SK-N-SH treated with all-trans-retinoic acid at 6 μM for 48 hours (cell line): ENCODE data around the gene DGKE.

Experiments used
- ATAC-seq: fragments of 200-7000 bp; cut with Tn5 transposase; 3 replicates; pipeline ENCODE4 v1.9.1; 2020; ENCODE audit warnings: mild to moderate bottlenecking, moderate library complexity
- CSDC2 ChIP-seq: fragments of 250-450 bp; sonication (Bioruptor Pico); IDR thresholded peaks from 2 replicates; pipeline ENCODE4 v1.5.0; 2020; ENCODE audit warnings: mild to moderate bottlenecking, moderate library complexity
- CSRNP3 ChIP-seq: fragments of 250-450 bp; sonication (Bioruptor Pico); IDR thresholded peaks from 2 replicates; pipeline ENCODE4 v1.5.1; 2021; ENCODE audit warnings: mild to moderate bottlenecking, moderate library complexity
- ESRRG ChIP-seq: fragments of 250-450 bp; sonication (Bioruptor Pico); IDR thresholded peaks from 2 replicates; pipeline ENCODE4 v1.6.1; 2021; ENCODE audit warnings: mild to moderate bottlenecking
- GLIS3 ChIP-seq: fragments of 250-450 bp; sonication (Bioruptor Pico); IDR thresholded peaks from 2 replicates; pipeline ENCODE4 v1.5.0; 2020; ENCODE audit warnings: mild to moderate bottlenecking, moderate library complexity
- POU6F1 ChIP-seq: fragments of 250-450 bp; sonication (Bioruptor Pico); IDR thresholded peaks from 2 replicates; pipeline ENCODE4 v1.8.0; 2021; ENCODE audit warnings: low read depth, mild to moderate bottlenecking, moderate library complexity, borderline replicate concordance
- PPARA ChIP-seq: fragments of 250-450 bp; sonication (Bioruptor Pico); IDR thresholded peaks from 2 replicates; pipeline ENCODE4 v1.5.0; 2020; ENCODE audit warnings: mild to moderate bottlenecking, borderline replicate concordance
- SNAI2 ChIP-seq: fragments of 250-450 bp; sonication (Bioruptor Pico); IDR thresholded peaks from 2 replicates; pipeline ENCODE4 v1.5.0; 2020; ENCODE audit warnings: mild to moderate bottlenecking, moderate library complexity
- TCF4 ChIP-seq: fragments of 250-450 bp; sonication (Bioruptor Pico); IDR thresholded peaks from 2 replicates; pipeline ENCODE4 v1.8.0; 2021; ENCODE audit warnings: mild to moderate bottlenecking, moderate library complexity, borderline replicate concordance
- TOX ChIP-seq: fragments of 250-450 bp; sonication (Bioruptor Pico); IDR thresholded peaks from 2 replicates; pipeline ENCODE4 v1.8.0; 2021; ENCODE audit warnings: mild to moderate bottlenecking, moderate library complexity, borderline replicate concordance
- ZC3H10 ChIP-seq: fragments of 250-450 bp; sonication (Bioruptor Pico); IDR thresholded peaks from 2 replicates; pipeline ENCODE4 v1.5.1; 2021; ENCODE audit warnings: mild to moderate bottlenecking, moderate library complexity
- ZFP30 ChIP-seq: fragments of 450-650 bp; formaldehyde crosslinking; IDR thresholded peaks from 2 replicates; pipeline ENCODE4 v1.5.0; 2022; ENCODE audit warnings: mild to moderate bottlenecking, moderate library complexity
- ZNF565 ChIP-seq: fragments of 450-650 bp; formaldehyde crosslinking; conservative IDR thresholded peaks from 2 replicates; pipeline ENCODE4 v1.5.0; 2020; ENCODE audit warnings: low read depth, mild to moderate bottlenecking, moderate library complexity
- ZNF8 ChIP-seq: fragments of 450-650 bp; formaldehyde crosslinking; IDR thresholded peaks from 2 replicates; pipeline ENCODE4 v1.5.0; 2020; ENCODE audit warnings: mild to moderate bottlenecking, moderate library complexity
- TF ChIP-seq, protein P1 (sequence below): fragments of 250-450 bp; sonication (Bioruptor Pico); IDR thresholded peaks from 2 replicates; pipeline ENCODE4 v1.5.0; 2020; ENCODE audit warnings: mild to moderate bottlenecking, moderate library complexity
- TF ChIP-seq, protein P2 (sequence below): fragments of 250-450 bp; sonication (Bioruptor Pico); IDR thresholded peaks from 2 replicates; pipeline ENCODE4 v1.8.0; 2020; ENCODE audit warnings: mild to moderate bottlenecking, moderate library complexity, borderline replicate concordance

DGKE gene

DNA sequence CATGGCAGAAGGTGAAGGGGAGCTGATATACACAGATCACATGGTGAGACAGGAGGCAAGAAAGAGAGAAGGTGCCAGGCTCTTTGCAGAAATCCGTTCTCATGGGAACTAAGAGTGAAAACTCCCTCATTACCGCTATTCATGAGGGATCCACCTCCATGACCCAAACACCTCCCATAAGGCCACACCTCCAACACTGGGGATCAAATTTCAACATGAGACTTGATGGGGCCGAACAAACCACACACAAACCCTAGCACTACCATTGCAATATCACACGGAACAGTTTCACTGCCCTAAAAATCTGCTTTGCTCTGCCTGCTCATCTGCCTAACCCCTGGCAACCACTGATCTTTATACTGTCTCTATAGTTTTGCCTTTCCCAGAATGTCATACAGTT is 35.0 kb upstream of the DGKE start (continued):
- TF ChIP-seq, protein P1, sequence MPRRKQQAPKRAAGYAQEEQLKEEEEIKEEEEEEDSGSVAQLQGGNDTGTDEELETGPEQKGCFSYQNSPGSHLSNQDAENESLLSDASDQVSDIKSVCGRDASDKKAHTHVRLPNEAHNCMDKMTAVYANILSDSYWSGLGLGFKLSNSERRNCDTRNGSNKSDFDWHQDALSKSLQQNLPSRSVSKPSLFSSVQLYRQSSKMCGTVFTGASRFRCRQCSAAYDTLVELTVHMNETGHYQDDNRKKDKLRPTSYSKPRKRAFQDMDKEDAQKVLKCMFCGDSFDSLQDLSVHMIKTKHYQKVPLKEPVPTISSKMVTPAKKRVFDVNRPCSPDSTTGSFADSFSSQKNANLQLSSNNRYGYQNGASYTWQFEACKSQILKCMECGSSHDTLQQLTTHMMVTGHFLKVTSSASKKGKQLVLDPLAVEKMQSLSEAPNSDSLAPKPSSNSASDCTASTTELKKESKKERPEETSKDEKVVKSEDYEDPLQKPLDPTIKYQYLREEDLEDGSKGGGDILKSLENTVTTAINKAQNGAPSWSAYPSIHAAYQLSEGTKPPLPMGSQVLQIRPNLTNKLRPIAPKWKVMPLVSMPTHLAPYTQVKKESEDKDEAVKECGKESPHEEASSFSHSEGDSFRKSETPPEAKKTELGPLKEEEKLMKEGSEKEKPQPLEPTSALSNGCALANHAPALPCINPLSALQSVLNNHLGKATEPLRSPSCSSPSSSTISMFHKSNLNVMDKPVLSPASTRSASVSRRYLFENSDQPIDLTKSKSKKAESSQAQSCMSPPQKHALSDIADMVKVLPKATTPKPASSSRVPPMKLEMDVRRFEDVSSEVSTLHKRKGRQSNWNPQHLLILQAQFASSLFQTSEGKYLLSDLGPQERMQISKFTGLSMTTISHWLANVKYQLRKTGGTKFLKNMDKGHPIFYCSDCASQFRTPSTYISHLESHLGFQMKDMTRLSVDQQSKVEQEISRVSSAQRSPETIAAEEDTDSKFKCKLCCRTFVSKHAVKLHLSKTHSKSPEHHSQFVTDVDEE (CRISPR knock-in tag) = no peak
- no peak for TF ChIP-seq ZC3H10
- TF ChIP-seq, protein P2, sequence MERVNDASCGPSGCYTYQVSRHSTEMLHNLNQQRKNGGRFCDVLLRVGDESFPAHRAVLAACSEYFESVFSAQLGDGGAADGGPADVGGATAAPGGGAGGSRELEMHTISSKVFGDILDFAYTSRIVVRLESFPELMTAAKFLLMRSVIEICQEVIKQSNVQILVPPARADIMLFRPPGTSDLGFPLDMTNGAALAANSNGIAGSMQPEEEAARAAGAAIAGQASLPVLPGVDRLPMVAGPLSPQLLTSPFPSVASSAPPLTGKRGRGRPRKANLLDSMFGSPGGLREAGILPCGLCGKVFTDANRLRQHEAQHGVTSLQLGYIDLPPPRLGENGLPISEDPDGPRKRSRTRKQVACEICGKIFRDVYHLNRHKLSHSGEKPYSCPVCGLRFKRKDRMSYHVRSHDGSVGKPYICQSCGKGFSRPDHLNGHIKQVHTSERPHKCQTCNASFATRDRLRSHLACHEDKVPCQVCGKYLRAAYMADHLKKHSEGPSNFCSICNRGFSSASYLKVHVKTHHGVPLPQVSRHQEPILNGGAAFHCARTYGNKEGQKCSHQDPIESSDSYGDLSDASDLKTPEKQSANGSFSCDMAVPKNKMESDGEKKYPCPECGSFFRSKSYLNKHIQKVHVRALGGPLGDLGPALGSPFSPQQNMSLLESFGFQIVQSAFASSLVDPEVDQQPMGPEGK = no peak
- TF ChIP-seq CSDC2 (CRISPR knock-in tag) = no peak
- no peak for TF ChIP-seq POU6F1
- no peak for TF ChIP-seq ESRRG (CRISPR knock-in tag)

GRCh38 chr17:56801459-56802178 is 32.3 kb upstream of the DGKE start:
- TF ChIP-seq ZFP30 (no peak), ZNF8 (CRISPR knock-in tag) (no peak), CSRNP3 (CRISPR knock-in tag) (no peak), TOX (CRISPR knock-in tag) (no peak), ZNF565 (no peak), GLIS3 (CRISPR knock-in tag) (no peak), ESRRG (CRISPR knock-in tag) (no peak), TCF4 (CRISPR knock-in tag) (no peak)
- TF ChIP-seq, protein P2 = no peak
- TF ChIP-seq, all 23 proteins: peak for 0
- ATAC-seq = no peak

- TF ChIP-seq, protein P2 = no peak
- no peak for TF ChIP-seq POU6F1
- TF ChIP-seq CSRNP3 (CRISPR knock-in tag) = no peak
- no peak for TF ChIP-seq SNAI2 (CRISPR knock-in tag)
- no peak for TF ChIP-seq CSDC2 (CRISPR knock-in tag)
- no peak for TF ChIP-seq PPARA
- TF ChIP-seq, protein P1 (CRISPR knock-in tag) = no peak
- TF ChIP-seq, all 23 proteins: peak for 0
- no peak for ATAC-seq
These were observed 30.9 kb upstream of the DGKE start for GRCh38 chr17:56803071-56803470.
